Common myeloid progenitor, CD34-positive (primary cell): Measurements from ENCODE around the gene PDE10A.

ENCODE experiments used
- CTCF ChIA-PET: fragments of 350-600 bp; sonication (Branson Sonifier 250); formaldehyde crosslinking; loops from one replicate; lab custom pipeline; 2021; ENCODE audit warnings: antibody characterized with exemption; lab: Charles Lee
- POLR2A ChIA-PET: fragments of 350-600 bp; sonication (Branson Sonifier 250); formaldehyde crosslinking; loops from one replicate; lab custom pipeline; 2021; ENCODE audit warnings: antibody characterized with exemption; lab: Charles Lee
- DNase-seq, 3 donors: peaks; one replicate each; pipeline versions ENCODE4 v3.0.0 to v3.0.0-alpha.2; 2013
- H3K27ac ChIP-seq, 2 experiments: 1 replicate in 1 of 2; 2 replicates in 1 of 2; pipeline ENCODE4 v1.7.0; 2013; ENCODE audit warnings: inconsistent platforms in 2 of 2, low read length in 2 of 2, mild to moderate bottlenecking in 2 of 2, low read depth in 1 of 2, moderate library complexity in 1 of 2; ENCODE audit not compliant: severe bottlenecking in 2 of 2, insufficient read depth in 1 of 2, poor library complexity in 1 of 2
- H3K27me3 ChIP-seq, 5 experiments: replicated peaks in 2 of 5; 1 replicate in 3 of 5; 2 replicates in 2 of 5; pipeline versions ENCODE4 v1.6.1 to v1.7.0; 2013; ENCODE audit warnings: low read length in 4 of 5, mild to moderate bottlenecking in 2 of 5, moderate library complexity in 2 of 5, inconsistent platforms in 1 of 5; ENCODE audit not compliant: insufficient read depth in 5 of 5, control insufficient read depth in 4 of 5
- H3K36me3 ChIP-seq, 4 experiments: 1 replicate in 2 of 4; 2 replicates in 2 of 4; pipeline versions ENCODE4 v1.6.1 to v1.7.0; 2013; ENCODE audit warnings: low read length in 3 of 4, control low read depth in 1 of 4, mild to moderate bottlenecking in 1 of 4; ENCODE audit not compliant: control insufficient read depth in 4 of 4, insufficient read depth in 4 of 4
- H3K4me1 ChIP-seq, 4 experiments: 1 replicate in 3 of 4; 2 replicates in 1 of 4; pipeline versions ENCODE4 v1.6.1 to v1.7.1; 2013; ENCODE audit warnings: low read length in 3 of 4, mild to moderate bottlenecking in 3 of 4, control low read depth in 1 of 4, inconsistent platforms in 1 of 4, moderate library complexity in 1 of 4; ENCODE audit not compliant: control insufficient read depth in 4 of 4, insufficient read depth in 4 of 4; ENCODE audit errors: control extremely low read depth in 1 of 4
- H3K4me3 ChIP-seq, 7 experiments: 1 replicate in 4 of 7; 2 replicates in 3 of 7; pipeline versions ENCODE4 v1.5.1 to v1.7.0; 2013; ENCODE audit warnings: mild to moderate bottlenecking in 7 of 7, low read length in 6 of 7, moderate library complexity in 6 of 7, inconsistent platforms in 2 of 7, low read depth in 2 of 7, control low read depth in 1 of 7; ENCODE audit not compliant: insufficient read depth in 4 of 7, control insufficient read depth in 1 of 7; ENCODE audit errors: extremely low read depth in 1 of 7
- H3K9me3 ChIP-seq, 5 experiments: 1 replicate in 4 of 5; 2 replicates in 1 of 5; pipeline versions ENCODE4 v1.6.1 to v1.7.1; 2013; ENCODE audit warnings: low read length in 4 of 5, mild to moderate bottlenecking in 2 of 5, inconsistent platforms in 1 of 5, low read depth in 1 of 5, moderate library complexity in 1 of 5; ENCODE audit not compliant: control insufficient read depth in 4 of 5, insufficient read depth in 2 of 5; ENCODE audit errors: control extremely low read depth in 1 of 5
- WGBS: methylation state at CpG from one replicate; pipeline ENCODE4 v1.1.5; 2013; ENCODE audit not compliant: insufficient coverage; 5-methylcytosine and 5-hydroxymethylcytosine counted together

The PDE10A gene

GRCh38 chr6:165447141-165447540 lies 215.9 kb downstream of the PDE10A start:
- CTCF ChIA-PET = no interaction called here
- H3K4me3 ChIP-seq = no peak overlapping the region
- 98% methylated on average over 5 of the region's 10 CpGs for WGBS
- DNase-seq = no peak
- no peaks in the 10 kb centered on the region for H3K36me3 ChIP-seq
- H3K9me3 ChIP-seq = peaks cover 0 to 2% (median 0%) of the 10 kb centered on the region in 5 experiments
- POLR2A ChIA-PET = no interaction called here
- no peaks in the 10 kb centered on the region for H3K4me1 ChIP-seq
- peaks cover 0 to 2% (median 0%) of the 10 kb centered on the region in 5 experiments for H3K27me3 ChIP-seq
- no peak overlapping the region for H3K27ac ChIP-seq

GRCh38 chr6:165446331-165446730 lies 216.7 kb downstream of the PDE10A start:
- POLR2A ChIA-PET = no interaction called here
- CTCF ChIA-PET = no interaction called here
- H3K27ac ChIP-seq = no peak overlapping the region
- no peak overlapping the region for H3K4me3 ChIP-seq
- H3K9me3 ChIP-seq = peaks cover 0 to 2% (median 0%) of the 10 kb centered on the region in 5 experiments
- no peaks in the 10 kb centered on the region for H3K4me1 ChIP-seq
- DNase-seq = no peak
- no peaks in the 10 kb centered on the region for H3K36me3 ChIP-seq
- H3K27me3 ChIP-seq = peaks cover 0 to 2% (median 0%) of the 10 kb centered on the region in 5 experiments

- POLR2A ChIA-PET = no interaction called here
- Histone ChIP-seq H3K4me1 (no peaks in the 10 kb centered on the region), H3K4me3 (no peak overlapping the region), H3K27ac (no peak overlapping the region), H3K36me3 (no peaks in the 10 kb centered on the region), H3K9me3 (peaks cover 0 to 2% (median 0%) of the 10 kb centered on the region in 5 experiments), H3K27me3 (peaks cover 0 to 4% (median 2%) of the 10 kb centered on the region in 5 experiments)
- DNase-seq = no peak
- CTCF ChIA-PET = no interaction called here
- WGBS = 100% methylated on average over 3 of the region's 4 CpGs
Observed at GRCh38 chr6:165443462-165443861, 219.6 kb downstream of the PDE10A start.

DNA sequence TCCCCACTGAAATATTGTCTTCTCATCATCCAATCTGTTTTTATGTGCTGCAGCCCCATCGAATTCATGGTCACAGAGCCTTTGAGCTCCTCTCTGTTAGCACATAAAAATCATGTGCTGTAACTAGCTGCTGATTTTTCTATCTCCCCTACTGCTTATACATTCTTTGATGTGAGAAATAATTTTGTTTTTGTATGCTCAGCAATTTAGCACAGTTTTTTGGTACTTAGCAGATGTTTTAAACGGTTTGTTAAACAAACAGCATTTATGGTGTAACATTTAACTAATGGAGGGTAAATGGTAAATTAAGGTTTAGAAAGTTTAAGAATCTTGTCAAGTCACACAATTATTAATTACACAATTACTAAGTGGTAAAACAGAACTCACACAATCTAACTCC lies 221.9 kb downstream of the PDE10A start:
- H3K4me3 ChIP-seq = no peak overlapping the region
- no peaks in the 10 kb centered on the region for H3K36me3 ChIP-seq
- H3K27ac ChIP-seq = no peak overlapping the region
- no peak for DNase-seq
- peaks cover 0 to 2% (median 0%) of the 10 kb centered on the region in 5 experiments for H3K9me3 ChIP-seq
- ChIA-PET POLR2A (no interaction called here), CTCF (interaction anchor here (1.1 to 2.3 kb wide), 3 partner anchors 17 to 418 kb away, joined by 3 to 23 read pairs (median 10); no protein-coding TSS in a partner anchor)
- H3K4me1 ChIP-seq = no peaks in the 10 kb centered on the region
- WGBS = 100% methylated on average over 1 of the region's 2 CpGs
- peaks cover 0 to 4% (median 0%) of the 10 kb centered on the region in 5 experiments for H3K27me3 ChIP-seq

GRCh38 chr6:165439928-165440554 lies 223.0 kb downstream of the PDE10A start:
- ChIA-PET POLR2A (no interaction called here), CTCF (interaction anchor here (0.8 to 2.3 kb wide), 10 partner anchors 8 to 656 kb away, joined by 3 to 23 read pairs (median 3); no protein-coding TSS in a partner anchor)
- peak; percentile 63 to 71 (median 65) for DNase-seq

DNA sequence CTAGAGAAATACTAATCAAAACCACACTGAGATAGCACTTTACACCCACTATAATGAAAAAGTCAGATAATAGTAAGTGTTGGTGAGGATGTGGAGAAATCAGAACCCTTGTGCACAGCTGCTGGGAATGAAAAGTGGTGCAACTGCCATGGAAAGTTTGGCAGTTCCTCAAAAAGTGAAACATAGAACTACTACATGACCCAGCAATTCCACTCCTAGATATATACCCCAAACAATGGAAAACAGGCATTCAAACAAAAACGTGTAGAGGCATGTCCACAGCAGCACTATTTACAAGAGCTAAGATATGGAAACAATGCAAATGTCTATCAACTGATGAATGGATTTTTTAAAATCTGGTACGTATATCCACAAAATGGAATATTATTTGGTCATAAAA lies 236.1 kb downstream of the PDE10A start:
- CTCF ChIA-PET = interaction anchor here (2.0 kb wide), 1 partner anchor 13 kb away, joined by 6 read pairs; no protein-coding TSS in a partner anchor
- Histone ChIP-seq H3K27me3 (no peaks in the 10 kb centered on the region), H3K36me3 (no peaks in the 10 kb centered on the region), H3K27ac (no peak overlapping the region), H3K9me3 (no peaks in the 10 kb centered on the region), H3K4me1 (no peaks in the 10 kb centered on the region), H3K4me3 (no peak overlapping the region)
- DNase-seq = no peak
- POLR2A ChIA-PET = no interaction called here
- 60% methylated on average over 1 of the region's 2 CpGs for WGBS

More at GRCh38 chr6:165439928-165440554, 223.0 kb downstream of the PDE10A start:
- Histone ChIP-seq H3K27me3 (peaks cover 0 to 4% (median 0%) of the 10 kb centered on the region in 5 experiments), H3K9me3 (peaks cover 0 to 2% (median 0%) of the 10 kb centered on the region in 5 experiments), H3K27ac (no peak overlapping the region), H3K4me1 (no peaks in the 10 kb centered on the region), H3K4me3 (no peak overlapping the region), H3K36me3 (no peaks in the 10 kb centered on the region)
- 89% methylated on average over 2 of the region's 4 CpGs for WGBS

GRCh38 chr6:165422192-165422591 lies 240.8 kb downstream of the PDE10A start:
- H3K4me1 ChIP-seq = no peaks in the 10 kb centered on the region
- CTCF ChIA-PET = no interaction called here
- no peak overlapping the region for H3K27ac ChIP-seq
- no peak for DNase-seq
- H3K4me3 ChIP-seq = no peak overlapping the region
- WGBS = 100% methylated on average over 6 of the region's 11 CpGs
- POLR2A ChIA-PET = no interaction called here
- no peaks in the 10 kb centered on the region for H3K27me3 ChIP-seq
- no peaks in the 10 kb centered on the region for H3K36me3 ChIP-seq
- no peaks in the 10 kb centered on the region for H3K9me3 ChIP-seq
